AG04449 (cell line): ENCODE measurements around the gene SPAG9.

Experiments
- CTCF ChIA-PET: fragments of 350-600 bp; formaldehyde crosslinking; extraction: SDS; loops from one replicate; lab custom pipeline; 2021; ENCODE audit warnings: antibody characterized with exemption; lab: Yijun Ruan, JAX
- POLR2A ChIA-PET: fragments of 400-600, 350-600 bp; formaldehyde crosslinking; extraction: SDS; loops from one replicate; lab custom pipeline; 2020; ENCODE audit warnings: antibody characterized with exemption, inconsistent platforms; lab: Yijun Ruan, JAX
- DNase-seq: peaks from one replicate; pipeline ENCODE4 v3.0.0-alpha.2; 2010; ENCODE audit warnings: low read depth, low spot score
- H3K4me3 ChIP-seq: 2 replicates; pipeline ENCODE4 v1.5.1; 2011; ENCODE audit warnings: low read depth, mild to moderate bottlenecking, control low read depth, low read length
- CTCF ChIP-seq: IDR thresholded peaks from one replicate; pipeline ENCODE4 v1.5.1; 2011; ENCODE audit warnings: mild to moderate bottlenecking, moderate library complexity, low read length, control low read depth, inconsistent platforms; ENCODE audit not compliant: insufficient read depth; ENCODE audit errors: missing control alignments

The SPAG9 gene

GRCh38 chr17:50973557-50974494 lies 146.8 kb downstream of the SPAG9 start:
- POLR2A ChIA-PET: interaction anchor here (1.0 to 1.3 kb wide), 2 partner anchors 107 kb away, joined by 3 read pairs; partner anchors contain the start of gene TOB1
- no peak for TF ChIP-seq CTCF
- CTCF ChIA-PET: interaction anchor here (1.0 to 2.4 kb wide), 6 partner anchors 10 to 122 kb away, joined by 3 to 17 read pairs (median 4); no protein-coding TSS in a partner anchor
- no peak for DNase-seq
- H3K4me3 ChIP-seq: no peak overlapping the region

GRCh38 chr17:50972577-50972976 lies 148.1 kb downstream of the SPAG9 start:
- TF ChIP-seq CTCF: no peak
- no peak overlapping the region for H3K4me3 ChIP-seq
- no peak for DNase-seq
- POLR2A ChIA-PET: interaction anchor here (1.0 kb wide), 1 partner anchor 106 kb away, joined by 3 read pairs; no protein-coding TSS in a partner anchor
- CTCF ChIA-PET: interaction anchor here (1.9 kb wide), 1 partner anchor 120 kb away, joined by 10 read pairs; no protein-coding TSS in a partner anchor

- ChIA-PET POLR2A (no interaction called here), CTCF (interaction anchor here (1.2 to 8.2 kb wide), 5 partner anchors 10 to 117 kb away, joined by 5 to 109 read pairs (median 11); no protein-coding TSS in a partner anchor)
- TF ChIP-seq CTCF: no peak
- H3K4me3 ChIP-seq: no peak overlapping the region
- no peak for DNase-seq
Observed at GRCh38 chr17:50967795-50968194, 152.9 kb downstream of the SPAG9 start.

- H3K4me3 ChIP-seq: no peak overlapping the region
- TF ChIP-seq CTCF: no peak
- DNase-seq: no peak
- ChIA-PET CTCF (interaction anchor here (1.0 to 8.2 kb wide), 8 partner anchors 8 to 187 kb away, joined by 3 to 109 read pairs (median 4); partner anchors contain the start of gene NME1), POLR2A (no interaction called here)
Observed at GRCh38 chr17:50966163-50966666, 154.5 kb downstream of the SPAG9 start.

- POLR2A ChIA-PET: interaction anchor here (2.6 kb wide), 1 partner anchor 97 kb away, joined by 18 read pairs; the partner anchor contains the start of gene TOB1
- no peak overlapping the region for H3K4me3 ChIP-seq
- TF ChIP-seq CTCF: no peak
- no peak for DNase-seq
- CTCF ChIA-PET: interaction anchor here (0.9 to 8.2 kb wide), 7 partner anchors 51 to 113 kb away, joined by 3 to 109 read pairs (median 3); no protein-coding TSS in a partner anchor
Observed at GRCh38 chr17:50963139-50963538, 157.5 kb downstream of the SPAG9 start.
